Fibroblast of lung (primary cell): ENCODE measurements around the gene GDF7. TPM values are rescaled to one million over a fixed set of nuclear protein-coding genes. Genes with fewer than 3 reads are reported as not detected.
A peak's percentile ranks its signal among the peaks of the same experiment; 100 is the strongest.

ENCODE experiments used
- DNase-seq, 2 donors: peaks; one replicate each; pipeline versions ENCODE4 v3.0.0 to v3.0.0-alpha.2; 2010; ENCODE audit warnings: low read depth in 2 of 2
- H2AFZ ChIP-seq: 2 replicates; pipeline ENCODE4 v1.5.1; 2012; ENCODE audit warnings: low read length, control low read depth, inconsistent platforms
- H3K27ac ChIP-seq: 2 replicates; pipeline ENCODE4 v1.5.1; 2011; ENCODE audit warnings: low read length, control low read depth; ENCODE audit not compliant: insufficient read depth
- H3K27me3 ChIP-seq: 2 replicates; pipeline ENCODE4 v1.5.1; 2011; ENCODE audit warnings: mild to moderate bottlenecking, low read length; ENCODE audit not compliant: control insufficient read depth, insufficient read depth
- H3K36me3 ChIP-seq: 2 replicates; pipeline ENCODE4 v1.5.1; 2011; ENCODE audit warnings: low read length; ENCODE audit not compliant: control insufficient read depth, insufficient read depth
- H3K4me1 ChIP-seq: 2 replicates; pipeline ENCODE4 v1.5.1; 2011; ENCODE audit warnings: low read length; ENCODE audit not compliant: control insufficient read depth, insufficient read depth; ENCODE audit errors: extremely low read depth
- H3K4me2 ChIP-seq: 2 replicates; pipeline ENCODE4 v1.5.1; 2011; ENCODE audit warnings: low read length, control low read depth; ENCODE audit not compliant: insufficient read depth; ENCODE audit errors: extremely low read depth
- H3K4me3 ChIP-seq, 4 experiments: fragments of 200-600 bp in 1 of 4; sonication (generic) in 1 of 4; replicated peaks in 1 of 4; 2 replicates each; pipeline ENCODE4 v1.5.1; 2011 to 2016; ENCODE audit warnings: low read length in 4 of 4, low read depth in 3 of 4, mild to moderate bottlenecking in 3 of 4, control low read depth in 2 of 4, inconsistent platforms in 1 of 4, mixed read lengths in 1 of 4; ENCODE audit not compliant: insufficient read depth in 1 of 4; ENCODE audit errors: control extremely low read depth in 1 of 4
- H3K79me2 ChIP-seq: 2 replicates; pipeline ENCODE4 v1.5.1; 2012; ENCODE audit warnings: mild to moderate bottlenecking, low read length, inconsistent platforms; ENCODE audit not compliant: control insufficient read depth, insufficient read depth
- H3K9ac ChIP-seq: 2 replicates; pipeline ENCODE4 v1.5.1; 2011; ENCODE audit warnings: mild to moderate bottlenecking, low read length, control low read depth; ENCODE audit not compliant: insufficient read depth
- H3K9me3 ChIP-seq: 2 replicates; pipeline ENCODE4 v1.5.1; 2012; ENCODE audit warnings: low read depth, low read length; ENCODE audit not compliant: control insufficient read depth, insufficient read depth
- H4K20me1 ChIP-seq: 2 replicates; pipeline ENCODE4 v1.5.1; 2011; ENCODE audit warnings: low read length; ENCODE audit not compliant: control insufficient read depth, insufficient read depth; ENCODE audit errors: extremely low read depth
- EZH2 ChIP-seq: IDR thresholded peaks from 2 replicates; pipeline ENCODE4 v1.5.1; 2012; ENCODE audit warnings: low read length, control low read depth, mild to moderate bottlenecking; ENCODE audit errors: missing control alignments
- polyA minus RNA-seq: library from RNA; depleted of rRNA, polyadenylated mRNA; stranded (reverse); fragments of >200 nt; gene quantifications from 2 replicates; pipeline ENCODE4 v1.2.3, GENCODE V29; 2011; ENCODE audit warnings: low replicate concordance
- polyA plus RNA-seq, 2 donors: library from polyadenylated mRNA; depleted of rRNA in 1 of 2; stranded (reverse) in 1 of 2; unstranded in 1 of 2; fragments of >200 nt; gene quantifications; 2 replicates each; pipeline ENCODE4 v1.2.1, GENCODE V29; 2011 to 2012; ENCODE audit warnings: missing spikeins in 1 of 2
- total RNA-seq: library from RNA; depleted of rRNA; stranded (reverse); fragments of >200 nt; gene quantifications from 2 replicates; pipeline ENCODE4 v1.2.1, GENCODE V29; 2014
- TF ChIP-seq, protein P1 (sequence below), 2 donors: IDR thresholded peaks in 1 of 2; conservative IDR thresholded peaks in 1 of 2; 1 replicate in 1 of 2; 2 replicates in 1 of 2; pipeline ENCODE4 v1.5.1; 2011 to 2012; ENCODE audit warnings: low read length in 2 of 2, control low read depth in 1 of 2, inconsistent platforms in 1 of 2, low read depth in 1 of 2, mild to moderate bottlenecking in 1 of 2

GDF7 gene
- total RNA-seq: under 0.01 and 0.33 TPM in 2 replicates
- polyA plus RNA-seq: 0.02 TPM in 1 of 2 replicates, not detected in the other
- polyA plus RNA-seq (2012): 0.02 and 0.05 TPM in 2 replicates
- 0.04 TPM in 2 replicates for polyA minus RNA-seq

DNA sequence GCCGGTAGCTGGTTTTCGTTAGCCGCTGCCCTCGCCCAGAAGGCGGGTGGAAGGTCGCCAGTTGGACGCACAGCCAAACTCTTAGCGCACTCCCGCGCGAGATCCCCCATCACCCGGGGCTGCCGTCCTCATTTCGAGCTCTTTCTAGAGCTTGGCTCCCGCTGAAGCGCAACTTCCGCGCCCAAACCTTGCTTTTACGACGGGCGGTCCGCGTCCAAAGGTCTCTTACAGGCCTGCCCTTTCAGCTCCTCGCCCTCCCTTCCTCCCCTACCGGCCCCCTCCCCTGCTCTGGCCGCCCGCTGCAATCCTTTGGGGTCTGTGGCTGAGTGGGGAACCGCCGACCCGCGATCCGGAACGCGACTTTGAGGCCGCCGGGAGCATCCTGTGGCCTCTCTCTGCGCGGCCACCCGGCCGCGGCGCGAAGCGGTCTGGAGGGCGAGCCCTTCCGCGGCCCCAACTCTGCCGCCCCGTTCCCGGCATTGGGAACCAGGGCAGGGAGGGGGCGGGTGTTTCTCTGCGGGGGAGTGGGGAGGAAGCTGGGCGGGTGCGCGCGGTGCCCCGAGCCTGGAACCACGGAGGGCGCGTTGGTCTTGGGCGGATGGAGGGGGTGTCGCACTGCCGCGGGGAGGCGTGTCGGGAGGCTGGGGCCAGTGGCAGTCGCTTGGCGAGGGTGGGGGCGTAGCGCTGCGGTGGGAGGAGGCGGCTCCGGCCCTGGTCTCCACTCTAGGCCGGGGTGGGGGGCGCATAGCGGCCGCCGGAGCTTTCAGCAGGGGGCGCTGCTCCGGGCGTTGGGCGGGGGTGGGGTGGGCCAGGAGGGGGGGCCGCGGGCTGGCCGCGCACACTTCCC, at the start of gene GDF7:
Gene GDF7, plus strand, starts transcription at position 841 of the 847 bp plus-strand sequence. CDS start 96 bp downstream, outside the sequence.
- H3K4me3 ChIP-seq: peak within 1 kb of the TSS in 2 of 4 experiments; percentile 14 to 38

DNA sequence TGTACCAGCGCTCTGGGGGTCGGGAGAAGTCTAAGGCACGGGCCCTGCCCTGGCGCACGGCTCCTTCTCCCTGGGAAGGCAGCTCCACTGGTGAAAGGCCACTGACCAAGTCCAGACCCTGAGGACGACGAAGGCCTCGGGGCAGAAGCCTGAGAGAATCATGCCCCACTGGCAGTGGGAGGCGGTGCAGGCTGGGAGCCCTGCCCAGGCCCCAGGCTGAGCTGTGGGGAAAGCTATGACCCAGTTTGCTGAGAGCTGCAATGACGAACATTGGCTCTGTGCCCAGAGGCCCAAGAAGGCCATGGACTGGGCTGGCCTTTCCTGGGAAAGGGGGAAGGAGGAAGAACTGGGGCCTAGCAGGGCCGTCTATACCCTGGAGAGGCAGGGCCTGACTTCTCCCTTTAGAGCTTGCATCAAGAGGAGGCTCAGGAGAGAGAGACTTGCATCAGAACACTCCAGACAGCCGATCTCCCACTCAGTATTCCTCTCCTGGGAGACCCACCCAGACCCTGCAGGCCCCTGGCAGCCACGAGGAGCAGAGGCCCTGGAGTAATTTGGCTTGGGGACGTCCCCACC, 49.0 kb upstream of the GDF7 start:
- Histone ChIP-seq H4K20me1 (no peaks in the 10 kb centered on the region), H3K4me2 (no peak overlapping the region), H3K4me3 (no peak overlapping the region), H3K79me2 (no peaks in the 10 kb centered on the region), H3K4me1 (peaks cover 30% of the 10 kb centered on the region), H2AFZ (no peak overlapping the region), H3K9me3 (no peaks in the 10 kb centered on the region), H3K36me3 (peaks cover 4% of the 10 kb centered on the region), H3K27ac (peak overlapping the region; percentile 92), H3K27me3 (no peaks in the 10 kb centered on the region), H3K9ac (peak overlapping the region; percentile 51)
- TF ChIP-seq EZH2: no peak
- TF ChIP-seq, protein P1, sequence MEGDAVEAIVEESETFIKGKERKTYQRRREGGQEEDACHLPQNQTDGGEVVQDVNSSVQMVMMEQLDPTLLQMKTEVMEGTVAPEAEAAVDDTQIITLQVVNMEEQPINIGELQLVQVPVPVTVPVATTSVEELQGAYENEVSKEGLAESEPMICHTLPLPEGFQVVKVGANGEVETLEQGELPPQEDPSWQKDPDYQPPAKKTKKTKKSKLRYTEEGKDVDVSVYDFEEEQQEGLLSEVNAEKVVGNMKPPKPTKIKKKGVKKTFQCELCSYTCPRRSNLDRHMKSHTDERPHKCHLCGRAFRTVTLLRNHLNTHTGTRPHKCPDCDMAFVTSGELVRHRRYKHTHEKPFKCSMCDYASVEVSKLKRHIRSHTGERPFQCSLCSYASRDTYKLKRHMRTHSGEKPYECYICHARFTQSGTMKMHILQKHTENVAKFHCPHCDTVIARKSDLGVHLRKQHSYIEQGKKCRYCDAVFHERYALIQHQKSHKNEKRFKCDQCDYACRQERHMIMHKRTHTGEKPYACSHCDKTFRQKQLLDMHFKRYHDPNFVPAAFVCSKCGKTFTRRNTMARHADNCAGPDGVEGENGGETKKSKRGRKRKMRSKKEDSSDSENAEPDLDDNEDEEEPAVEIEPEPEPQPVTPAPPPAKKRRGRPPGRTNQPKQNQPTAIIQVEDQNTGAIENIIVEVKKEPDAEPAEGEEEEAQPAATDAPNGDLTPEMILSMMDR (conservative IDR thresholded peaks at IDR 0.05 in 1 of 2, IDR thresholded peaks at IDR 0.05 in 1 of 2; ENCODE audit: low read depth in 1 of 2, low read length in 2 of 2): peak; percentile 38 to 68
- peak; percentile 97 to 100 for DNase-seq

More for the DNA sequence above, at the start of gene GDF7:
- H3K9me3 ChIP-seq: no peaks in the 10 kb centered on the region
- H2AFZ ChIP-seq: no peak within 1 kb of the TSS
- H3K4me1 ChIP-seq: no peaks in the 10 kb centered on the region
- H3K36me3 ChIP-seq: no peaks in the 10 kb centered on the region
- H4K20me1 ChIP-seq: no peaks in the 10 kb centered on the region
- H3K4me2 ChIP-seq: peak within 1 kb of the TSS; percentile 64
- H3K79me2 ChIP-seq: no peaks in the 10 kb centered on the region
- H3K9ac ChIP-seq: no peak within 1 kb of the TSS
- peaks cover 90% of the 10 kb centered on the region for H3K27me3 ChIP-seq
- TF ChIP-seq, protein P1 (conservative IDR thresholded peaks at IDR 0.05 in 1 of 2, IDR thresholded peaks at IDR 0.05 in 1 of 2; ENCODE audit: low read depth in 1 of 2, low read length in 2 of 2): no peak
- no peak for TF ChIP-seq EZH2
- no peak within 1 kb of the TSS for H3K27ac ChIP-seq
- DNase-seq: no peak

DNA sequence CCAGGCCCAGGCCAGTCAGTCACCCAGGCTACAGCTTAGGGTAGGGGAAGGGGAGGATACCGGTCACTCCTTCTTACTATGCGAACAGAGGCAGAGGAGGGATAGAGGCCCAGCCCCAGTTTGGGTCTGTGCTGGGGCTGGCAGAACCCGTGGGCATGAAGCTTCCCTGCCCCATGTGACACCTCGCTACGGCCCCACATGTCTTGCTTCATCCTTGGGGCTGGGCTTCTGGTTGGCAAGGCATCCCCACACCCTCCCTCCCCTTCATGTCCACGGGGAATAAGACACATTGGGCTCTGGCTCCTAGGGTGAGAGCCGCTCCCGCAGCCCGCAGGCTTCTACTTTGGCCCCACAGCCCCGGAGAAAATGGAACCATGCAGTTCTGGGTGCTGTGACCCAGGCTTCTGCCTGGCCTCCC, 48.5 kb upstream of the GDF7 start:
- no peaks in the 10 kb centered on the region for H3K79me2 ChIP-seq
- H3K9me3 ChIP-seq: no peaks in the 10 kb centered on the region
- no peak for DNase-seq
- H3K36me3 ChIP-seq: peaks cover 4% of the 10 kb centered on the region
- H3K27ac ChIP-seq: peak overlapping the region; percentile 92
- no peaks in the 10 kb centered on the region for H4K20me1 ChIP-seq
- H3K4me1 ChIP-seq: peaks cover 30% of the 10 kb centered on the region
- no peak overlapping the region for H2AFZ ChIP-seq
- H3K27me3 ChIP-seq: no peaks in the 10 kb centered on the region
- H3K4me2 ChIP-seq: no peak overlapping the region
- no peak overlapping the region for H3K4me3 ChIP-seq
- TF ChIP-seq EZH2: no peak
- TF ChIP-seq, protein P1 (conservative IDR thresholded peaks at IDR 0.05 in 1 of 2, IDR thresholded peaks at IDR 0.05 in 1 of 2; ENCODE audit: low read depth in 1 of 2, low read length in 2 of 2): no peak
- H3K9ac ChIP-seq: peak overlapping the region; percentile 51
